ENCODE data around the gene IL24.

The IL24 gene

GRCh38 chr1:206929524-206929923 is 32.3 kb downstream of the IL24 start:
- DNase-seq: no peak

DNA sequence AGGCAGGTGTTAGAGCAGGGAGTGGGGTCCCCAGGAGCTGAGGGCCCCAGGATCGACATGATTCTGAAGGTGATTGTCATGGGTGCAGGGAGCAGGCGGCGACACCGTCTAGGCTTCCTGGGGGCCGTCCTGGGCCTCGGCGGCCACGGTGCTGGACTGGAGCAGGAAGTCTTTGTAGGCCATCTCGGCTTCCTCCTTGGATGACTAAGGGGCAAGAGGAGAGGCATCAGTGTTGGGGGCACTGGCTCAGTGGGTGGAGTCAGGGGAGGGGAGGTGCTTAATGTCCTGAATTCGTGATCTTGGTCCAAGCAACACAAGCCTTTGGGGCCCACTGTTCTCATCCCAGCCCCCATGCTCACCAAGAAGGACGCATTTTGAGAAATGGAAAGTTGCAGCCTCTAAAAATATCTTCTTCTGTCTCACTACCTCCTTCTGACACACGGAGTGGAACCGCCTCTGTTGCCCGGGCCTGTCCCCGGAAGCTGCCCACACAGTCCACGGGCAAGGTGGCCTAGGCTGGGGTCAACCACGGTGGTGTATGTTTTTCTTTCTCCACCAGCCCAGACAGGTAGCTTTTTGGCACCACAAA is 33.1 kb downstream of the IL24 start:
- DNase-seq: no peak

DNA sequence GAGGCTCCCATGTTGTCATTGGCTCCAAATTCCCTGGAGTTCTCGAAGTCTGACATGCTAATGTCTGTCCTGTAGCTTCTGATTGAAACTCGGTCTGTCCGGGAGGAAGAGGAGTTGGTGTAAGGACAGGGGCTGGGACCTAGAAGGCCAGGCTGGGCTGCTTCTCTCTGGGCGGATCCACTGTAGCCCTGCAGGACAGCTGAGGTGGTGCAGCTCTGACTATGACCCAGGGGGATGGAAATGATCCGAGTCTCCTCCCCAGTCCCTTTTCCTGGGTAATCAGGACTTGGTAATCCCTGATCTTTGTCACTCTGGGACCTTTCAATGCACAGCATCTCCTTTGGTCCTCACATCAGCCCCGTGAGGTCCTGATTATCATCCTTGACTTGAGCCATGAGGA is 34.5 kb downstream of the IL24 start:
- no peak for DNase-seq

DNA sequence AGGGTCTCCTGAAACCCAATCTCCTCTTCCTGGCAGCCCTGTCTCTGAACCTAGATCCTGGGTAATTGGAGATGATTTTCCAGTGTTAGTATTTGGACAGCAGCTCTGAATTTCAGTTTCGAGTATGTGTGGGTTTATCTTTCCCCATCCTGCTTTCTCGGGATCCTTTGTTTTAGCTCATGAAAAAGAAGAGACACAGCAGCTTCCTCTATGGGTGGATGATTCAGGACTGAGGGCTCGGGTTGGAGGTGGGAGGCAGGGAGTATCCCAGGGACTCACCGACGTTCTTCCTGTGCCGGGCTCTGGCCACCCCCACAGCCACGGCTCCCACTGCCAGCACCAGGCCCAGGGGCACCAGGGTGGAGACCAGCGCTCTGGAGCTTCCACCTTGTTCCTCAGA is 34.9 kb downstream of the IL24 start:
- DNase-seq: no peak

- peak; percentile 67 for DNase-seq
Observed at GRCh38 chr1:206933333-206933945, 36.2 kb downstream of the IL24 start.

DNA sequence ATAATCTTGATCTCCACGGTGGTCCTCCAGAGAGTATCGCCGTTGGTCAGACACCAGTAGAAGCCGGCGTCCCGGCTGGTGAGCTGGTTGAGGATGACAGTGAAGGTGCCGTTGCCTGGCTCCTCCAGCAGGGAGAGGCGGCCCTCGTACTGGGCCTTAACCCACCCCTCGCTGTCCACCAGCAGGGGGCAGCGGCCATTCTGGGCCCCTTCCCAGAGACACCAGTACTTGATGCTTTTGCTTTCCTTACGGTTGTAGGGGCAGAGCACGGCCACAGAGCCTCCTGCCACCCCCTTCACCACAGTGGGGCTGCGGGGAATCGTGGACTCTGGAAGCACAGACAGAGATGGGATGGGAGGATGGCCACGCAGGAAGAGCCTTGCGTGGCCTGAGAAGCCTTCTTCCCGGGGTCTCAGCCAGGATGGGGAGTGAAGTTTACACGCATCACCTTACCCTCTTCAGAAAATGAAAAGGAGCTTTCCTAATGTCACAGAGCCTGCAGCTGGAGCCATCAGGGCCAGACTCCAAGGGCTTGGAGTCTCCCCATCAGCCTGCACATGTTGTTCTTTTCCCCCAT is 38.3 kb downstream of the IL24 start:
- DNase-seq: peak; percentile 93

- DNase-seq: no peak
Observed at GRCh38 chr1:206937425-206937824, 40.2 kb downstream of the IL24 start.

DNA sequence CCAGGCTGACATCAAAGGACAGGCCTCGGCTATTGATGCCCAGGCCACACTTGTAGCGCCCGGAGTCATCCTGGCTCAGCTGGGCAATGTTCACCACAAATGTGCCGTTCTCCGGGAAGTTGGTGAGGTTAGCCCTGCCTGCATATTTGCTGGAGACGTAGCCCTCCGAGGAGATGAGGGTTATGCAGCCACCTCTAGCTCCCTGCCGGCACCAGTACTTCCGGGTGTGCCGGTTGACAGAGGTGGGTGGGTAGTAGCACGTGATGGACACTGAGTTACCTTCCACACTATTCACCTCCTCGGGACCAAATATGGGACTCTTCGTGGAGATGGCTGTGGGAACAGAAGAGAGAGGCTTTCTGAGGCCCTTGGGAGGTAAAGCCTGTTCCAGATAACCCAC is 41.9 kb downstream of the IL24 start:
- DNase-seq: no peak

DNA sequence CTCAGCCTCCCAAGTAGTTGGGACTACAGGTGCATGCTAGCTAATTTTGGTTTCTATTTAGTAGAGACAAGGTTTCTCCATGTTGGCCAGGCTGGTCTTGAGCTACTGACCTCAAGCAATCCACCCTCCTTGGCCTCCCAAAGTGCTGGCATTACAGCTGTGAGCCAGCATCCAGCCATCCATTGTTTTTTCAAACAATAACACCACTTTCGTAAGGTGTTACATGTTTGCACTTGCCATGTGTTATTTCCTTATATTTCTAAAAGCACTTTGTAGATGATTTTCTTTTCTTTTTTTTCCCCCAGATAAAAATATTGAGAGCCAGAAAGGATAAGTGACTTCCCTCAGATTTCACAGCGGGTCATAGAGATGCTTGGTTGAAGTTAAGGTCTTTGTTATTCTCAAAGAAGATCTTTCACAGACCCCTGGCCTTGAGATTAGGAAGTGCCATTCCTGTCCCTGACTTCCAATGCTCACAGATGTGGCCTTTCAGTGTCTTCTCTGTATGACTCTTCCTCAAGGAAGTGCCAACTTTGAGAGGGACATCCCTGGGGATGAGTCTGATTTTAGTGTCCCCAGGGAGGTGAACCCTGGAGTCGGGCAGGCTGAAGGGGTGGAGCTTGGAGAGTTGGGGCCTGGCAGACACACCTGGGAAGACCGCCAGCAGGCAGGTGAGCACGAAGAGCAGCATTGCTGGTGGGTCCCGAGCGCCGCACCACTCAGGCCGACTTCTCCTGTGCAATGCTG is 42.8 kb downstream of the IL24 start:
- DNase-seq: no peak

GRCh38 chr1:206940588-206940936 is 43.3 kb downstream of the IL24 start:
- no peak for DNase-seq

DNA sequence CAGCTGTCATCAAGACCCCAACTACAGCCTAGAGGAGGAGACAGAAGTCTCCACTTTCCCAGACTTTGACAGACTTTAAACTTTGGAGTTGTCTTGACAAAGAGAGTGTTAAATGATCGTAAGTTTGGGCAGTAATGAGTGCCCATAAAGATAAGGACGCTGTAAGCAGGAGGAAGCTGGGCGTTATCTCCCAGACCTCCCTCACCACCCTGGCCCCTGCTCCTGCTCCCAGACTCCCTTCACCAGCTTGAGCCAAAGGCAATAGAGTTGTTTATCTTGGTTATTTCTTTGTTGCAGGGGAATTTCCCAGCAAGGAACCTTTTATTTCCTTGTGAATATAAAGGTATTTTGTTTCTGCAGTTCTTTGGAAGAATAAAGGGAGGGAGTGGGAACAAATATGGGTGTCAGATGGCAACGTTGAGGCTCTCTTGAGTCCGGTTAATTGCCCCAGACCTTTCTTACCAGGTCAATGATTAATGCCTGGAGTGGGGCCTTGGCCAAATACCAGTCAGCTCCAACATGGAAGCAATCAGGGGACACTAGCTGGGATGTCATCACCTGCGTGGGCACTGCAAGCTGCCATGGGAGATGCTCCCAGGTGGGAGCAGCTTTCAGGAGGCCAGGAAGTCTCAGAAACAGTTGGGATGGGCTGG is 44.6 kb downstream of the IL24 start:
- DNase-seq: no peak

- no peak for DNase-seq
Observed at GRCh38 chr1:206944703-206945102, 47.5 kb downstream of the IL24 start.

GRCh38 chr1:206945779-206946178 is 48.5 kb downstream of the IL24 start:
- no peak for DNase-seq

DNA sequence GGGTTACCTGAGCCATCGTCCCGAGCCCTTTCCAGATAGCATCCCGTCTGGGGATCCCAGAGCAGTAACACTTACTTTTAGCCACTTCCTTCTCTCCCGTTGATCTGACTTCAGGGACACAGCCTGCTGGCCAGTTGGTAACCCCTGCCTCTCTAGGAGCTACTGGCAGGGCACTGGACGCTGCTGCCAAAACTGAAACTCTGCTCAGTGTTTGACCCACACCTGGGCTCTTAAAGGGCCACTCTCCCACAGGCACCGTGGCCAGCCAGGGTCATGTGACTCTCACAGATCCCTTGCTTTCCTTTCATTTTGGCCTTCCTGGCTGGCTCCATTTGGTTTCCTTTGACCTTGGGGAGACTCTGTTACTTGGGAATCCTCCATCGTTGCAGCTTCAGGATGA is 49.0 kb downstream of the IL24 start, which contains the start of gene PIGR:
PIGR (minus strand) TSS at position 206 of the 400 bp plus-strand sequence. CDS start 5,935 bp downstream, outside the sequence.
- no peak for DNase-seq

- DNase-seq: no peak
Observed at GRCh38 chr1:206947255-206947654, 50.0 kb downstream of the IL24 start.

DNA sequence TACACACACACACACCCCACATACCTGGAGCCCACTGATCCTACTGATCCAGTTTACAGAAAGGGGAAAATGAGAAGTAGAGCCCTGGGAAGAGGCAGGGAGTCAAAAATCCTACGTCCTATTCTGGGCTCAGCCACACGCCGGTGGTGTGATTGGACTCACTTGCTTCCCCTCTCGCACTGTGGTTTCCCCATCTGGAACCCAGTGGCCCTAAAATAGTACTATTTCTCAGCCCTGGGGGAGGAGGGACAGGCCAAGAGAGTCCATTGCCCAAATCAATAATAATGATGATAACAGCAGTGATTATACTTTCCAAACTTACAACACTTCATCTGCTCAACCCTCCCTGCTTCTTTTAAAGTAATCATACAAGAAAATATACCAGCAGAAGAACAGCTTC is 52.0 kb downstream of the IL24 start:
- DNase-seq: no peak

GRCh38 chr1:206949641-206950040 is 52.4 kb downstream of the IL24 start:
- no peak for DNase-seq

- no peak for DNase-seq
Observed at GRCh38 chr1:206951318-206952100, 54.3 kb downstream of the IL24 start.

- DNase-seq: no peak
Observed at GRCh38 chr1:206952171-206952570, 54.9 kb downstream of the IL24 start.

- no peak for DNase-seq
Observed at GRCh38 chr1:206953126-206953525, 55.9 kb downstream of the IL24 start.

GRCh38 chr1:206953626-206954025 is 56.4 kb downstream of the IL24 start:
- no peak for DNase-seq

Measured in islet precursor cell (in vitro differentiated cells).